Natural killer cell treated with Interleukin-12 subunit alpha and Interleukin-12 subunit beta and Interleukin-15 and Interleukin-18, amount 100 ng/mL, for 72 hours (primary cell): ENCODE measurements around the gene RGP1. TPM values are rescaled to one million over a fixed set of nuclear protein-coding genes. Genes with fewer than 3 reads are reported as not detected.

Experiments used
- ATAC-seq, 2 donors: fragments of 150-1000 bp; cut with Tn5 transposase in 1 of 2; sonication (Bioruptor Pico), chemical (Tn5 transposase) in 1 of 2; 2 replicates each; pipeline ENCODE4 v1.10.0; 2021
- DNase-seq: peaks from one replicate; pipeline ENCODE4 v3.0.0; 2022; ENCODE audit warnings: low spot score
- H3K27ac Mint-ChIP-seq, 2 donors: 1 replicate in 1 of 2; 2 replicates in 1 of 2; pipeline ENCODE4 v1.8.0; 2022; ENCODE audit warnings: mixed read lengths in 2 of 2, mild to moderate bottlenecking in 1 of 2, moderate library complexity in 1 of 2
- H3K27me3 Mint-ChIP-seq, 2 donors: 1 replicate in 1 of 2; 2 replicates in 1 of 2; pipeline ENCODE4 v1.8.0; 2022; ENCODE audit warnings: mixed read lengths in 2 of 2
- H3K36me3 Mint-ChIP-seq: one replicate; pipeline ENCODE4 v1.8.0; 2022; ENCODE audit warnings: mixed read lengths
- H3K4me1 Mint-ChIP-seq, 2 donors: 1 replicate in 1 of 2; 2 replicates in 1 of 2; pipeline ENCODE4 v1.8.0; 2022; ENCODE audit warnings: low read depth in 2 of 2, mixed read lengths in 2 of 2, mild to moderate bottlenecking in 1 of 2
- H3K4me3 Mint-ChIP-seq: one replicate; pipeline ENCODE4 v1.8.0; 2022; ENCODE audit warnings: mixed read lengths
- H3K9me3 Mint-ChIP-seq: 2 replicates; pipeline ENCODE4 v1.8.0; 2022; ENCODE audit warnings: mixed read lengths
- total RNA-seq, 2 donors: library from RNA; stranded (reverse); gene quantifications; one replicate each; pipeline ENCODE4 v1.2.3, GENCODE V29; 2022

RGP1 gene
- total RNA-seq, 2 donors from 2014 or later: 17.9 to 19.6 TPM

- Mint-ChIP-seq H3K4me1 (peaks cover 22 to 25% of the 10 kb centered on the region in 2 donors), H3K9me3 (no peaks in the 10 kb centered on the region)
- no peak for ATAC-seq
Measured at GRCh38 chr9:35758475-35759050, 9.5 kb downstream of the RGP1 start.

GRCh38 chr9:35759795-35760194 lies 10.7 kb downstream of the RGP1 start:
- no peaks in the 10 kb centered on the region for H3K27me3 Mint-ChIP-seq
- H3K4me1 Mint-ChIP-seq: peaks cover 22 to 25% of the 10 kb centered on the region in 2 donors
- no peak overlapping the region for H3K27ac Mint-ChIP-seq

More at GRCh38 chr9:35758475-35759050, 9.5 kb downstream of the RGP1 start:
- no peak for DNase-seq
- Mint-ChIP-seq H3K27ac (peak overlapping the region in 1 of 2 donors; percentile 94), H3K36me3 (no peaks in the 10 kb centered on the region), H3K4me3 (peak overlapping the region; percentile 43), H3K27me3 (no peaks in the 10 kb centered on the region)

GRCh38 chr9:35760651-35761050 lies 11.6 kb downstream of the RGP1 start:
- no peaks in the 10 kb centered on the region for H3K27me3 Mint-ChIP-seq
- DNase-seq (no peak), ATAC-seq (no peak)
- H3K36me3 Mint-ChIP-seq: no peaks in the 10 kb centered on the region
- H3K27ac Mint-ChIP-seq: no peak overlapping the region
- H3K4me3 Mint-ChIP-seq: no peak overlapping the region
- H3K4me1 Mint-ChIP-seq: peaks cover 22 to 25% of the 10 kb centered on the region in 2 donors
- no peaks in the 10 kb centered on the region for H3K9me3 Mint-ChIP-seq

More at GRCh38 chr9:35759795-35760194, 10.7 kb downstream of the RGP1 start:
- no peak overlapping the region for H3K4me3 Mint-ChIP-seq
- ATAC-seq (no peak), DNase-seq (no peak)
- H3K36me3 Mint-ChIP-seq: no peaks in the 10 kb centered on the region
- no peaks in the 10 kb centered on the region for H3K9me3 Mint-ChIP-seq

- no peaks in the 10 kb centered on the region for H3K9me3 Mint-ChIP-seq
- no peaks in the 10 kb centered on the region for H3K36me3 Mint-ChIP-seq
- no peak overlapping the region for H3K4me3 Mint-ChIP-seq
- H3K27me3 Mint-ChIP-seq: no peaks in the 10 kb centered on the region
- ATAC-seq (no peak), DNase-seq (no peak)
- no peak overlapping the region for H3K27ac Mint-ChIP-seq
- H3K4me1 Mint-ChIP-seq: peaks cover 6 to 7% of the 10 kb centered on the region in 2 donors
Measured at GRCh38 chr9:35763181-35763580, 14.1 kb downstream of the RGP1 start.

GRCh38 chr9:35763803-35764202 lies 14.7 kb downstream of the RGP1 start:
- ATAC-seq (no peak), DNase-seq (no peak)
- H3K27me3 Mint-ChIP-seq: no peaks in the 10 kb centered on the region
- no peaks in the 10 kb centered on the region for H3K9me3 Mint-ChIP-seq
- H3K36me3 Mint-ChIP-seq: no peaks in the 10 kb centered on the region
- peaks cover 2% of the 10 kb centered on the region in 2 donors for H3K4me1 Mint-ChIP-seq
- H3K4me3 Mint-ChIP-seq: no peak overlapping the region
- H3K27ac Mint-ChIP-seq: no peak overlapping the region

- no peak overlapping the region for H3K4me3 Mint-ChIP-seq
Measured at GRCh38 chr9:35766997-35767396, 17.9 kb downstream of the RGP1 start.

GRCh38 chr9:35767458-35767857 lies 18.4 kb downstream of the RGP1 start:
- Mint-ChIP-seq H3K4me1 (no peaks in the 10 kb centered on the region), H3K9me3 (no peaks in the 10 kb centered on the region), H3K27ac (no peak overlapping the region), H3K27me3 (no peaks in the 10 kb centered on the region), H3K36me3 (no peaks in the 10 kb centered on the region), H3K4me3 (no peak overlapping the region)
- DNase-seq (no peak), ATAC-seq (no peak)

More at GRCh38 chr9:35766997-35767396, 17.9 kb downstream of the RGP1 start:
- Mint-ChIP-seq H3K9me3 (no peaks in the 10 kb centered on the region), H3K4me1 (no peaks in the 10 kb centered on the region), H3K36me3 (no peaks in the 10 kb centered on the region), H3K27ac (no peak overlapping the region), H3K27me3 (no peaks in the 10 kb centered on the region)
- DNase-seq: no peak
- ATAC-seq: no peak

- H3K27ac Mint-ChIP-seq: no peak overlapping the region
- no peaks in the 10 kb centered on the region for H3K9me3 Mint-ChIP-seq
- H3K4me1 Mint-ChIP-seq: no peaks in the 10 kb centered on the region
- DNase-seq (no peak), ATAC-seq (no peak)
- no peak overlapping the region for H3K4me3 Mint-ChIP-seq
- H3K36me3 Mint-ChIP-seq: no peaks in the 10 kb centered on the region
- no peaks in the 10 kb centered on the region for H3K27me3 Mint-ChIP-seq
Measured at GRCh38 chr9:35769763-35770162, 20.7 kb downstream of the RGP1 start.

- Mint-ChIP-seq H3K4me1 (no peaks in the 10 kb centered on the region), H3K4me3 (no peak overlapping the region), H3K36me3 (no peaks in the 10 kb centered on the region), H3K27me3 (no peaks in the 10 kb centered on the region), H3K9me3 (no peaks in the 10 kb centered on the region), H3K27ac (no peak overlapping the region)
- ATAC-seq: no peak
- no peak for DNase-seq
Measured at GRCh38 chr9:35771075-35771433, 22.0 kb downstream of the RGP1 start.

- ATAC-seq (no peak), DNase-seq (no peak)
- Mint-ChIP-seq H3K4me3 (no peak overlapping the region), H3K27me3 (no peaks in the 10 kb centered on the region), H3K9me3 (no peaks in the 10 kb centered on the region), H3K27ac (no peak overlapping the region), H3K36me3 (no peaks in the 10 kb centered on the region), H3K4me1 (no peaks in the 10 kb centered on the region)
Measured at GRCh38 chr9:35771534-35771933, 22.4 kb downstream of the RGP1 start.

GRCh38 chr9:35771943-35772342 lies 22.9 kb downstream of the RGP1 start:
- Mint-ChIP-seq H3K27me3 (no peaks in the 10 kb centered on the region), H3K27ac (no peak overlapping the region), H3K9me3 (no peaks in the 10 kb centered on the region), H3K4me1 (no peaks in the 10 kb centered on the region), H3K4me3 (no peak overlapping the region), H3K36me3 (no peaks in the 10 kb centered on the region)
- DNase-seq: no peak
- ATAC-seq: no peak

GRCh38 chr9:35774907-35775635 lies 26.0 kb downstream of the RGP1 start:
- Mint-ChIP-seq H3K9me3 (no peaks in the 10 kb centered on the region), H3K4me1 (no peaks in the 10 kb centered on the region), H3K36me3 (no peaks in the 10 kb centered on the region), H3K27ac (no peak overlapping the region), H3K27me3 (no peaks in the 10 kb centered on the region), H3K4me3 (no peak overlapping the region)
- DNase-seq (no peak), ATAC-seq (no peak)

GRCh38 chr9:35776018-35776417 lies 26.9 kb downstream of the RGP1 start:
- Mint-ChIP-seq H3K4me1 (no peaks in the 10 kb centered on the region), H3K27ac (no peak overlapping the region), H3K36me3 (no peaks in the 10 kb centered on the region), H3K27me3 (no peaks in the 10 kb centered on the region), H3K4me3 (no peak overlapping the region), H3K9me3 (no peaks in the 10 kb centered on the region)
- DNase-seq (no peak), ATAC-seq (no peak)

- Mint-ChIP-seq H3K4me3 (no peak overlapping the region), H3K27ac (no peak overlapping the region), H3K4me1 (no peaks in the 10 kb centered on the region), H3K27me3 (no peaks in the 10 kb centered on the region), H3K36me3 (peaks cover 2% of the 10 kb centered on the region), H3K9me3 (no peaks in the 10 kb centered on the region)
- DNase-seq (no peak), ATAC-seq (no peak)
Measured at GRCh38 chr9:35778496-35778895, 29.4 kb downstream of the RGP1 start.
